Measurements from ENCODE around the gene FBXL2.

GRCh38 chr3:33425453-33425852 lies 148.2 kb downstream of the FBXL2 start:
- no peak for TF ChIP-seq CTCF (conservative IDR thresholded peaks at IDR 0.05)
- TF ChIP-seq EZH2 (IDR thresholded peaks at IDR 0.05; ENCODE audit: low read depth) = no peak

All from PC-9 (cell line).